ENCODE results near the gene MEGF8. TPM values are rescaled to one million over a fixed set of nuclear protein-coding genes. Genes with fewer than 3 reads are reported as not detected.
A peak's percentile ranks its signal among the peaks of the same experiment; 100 is the strongest.

The MEGF8 gene
- total RNA-seq, 2 donors from 2014 or later, result 16.8 to 20.4 TPM

- intact Hi-C loops (cut with DNase I), result no loop called here
- no peak for DNase-seq (ENCODE audit: low spot score)
Observed at GRCh38 chr19:42397263-42398166, 72.1 kb downstream of the MEGF8 start.

- no peak for DNase-seq (ENCODE audit: low spot score)
- intact Hi-C loops (cut with DNase I), result no loop called here
Observed at GRCh38 chr19:42400404-42400803, 75.0 kb downstream of the MEGF8 start.

GRCh38 chr19:42401365-42402303 is 76.2 kb downstream of the MEGF8 start:
- intact Hi-C loops (cut with DNase I), result no loop called here

GRCh38 chr19:42402376-42403116 is 77.1 kb downstream of the MEGF8 start:
- intact Hi-C loops (cut with DNase I), result no loop called here
- DNase-seq (ENCODE audit: low spot score), result no peak

More at GRCh38 chr19:42401365-42402303, 76.2 kb downstream of the MEGF8 start:
- DNase-seq (ENCODE audit: low spot score), result peak; percentile 92

GRCh38 chr19:42403586-42403985 is 78.2 kb downstream of the MEGF8 start:
- DNase-seq (ENCODE audit: low spot score), result no peak
- intact Hi-C loops (cut with DNase I), result no loop called here

GRCh38 chr19:42406111-42406510 is 80.7 kb downstream of the MEGF8 start:
- intact Hi-C loops (cut with DNase I), result no loop called here

GRCh38 chr19:42407085-42407815 is 81.8 kb downstream of the MEGF8 start:
- intact Hi-C loops (cut with DNase I), result no loop called here
- DNase-seq (ENCODE audit: low spot score), result no peak

More at GRCh38 chr19:42406111-42406510, 80.7 kb downstream of the MEGF8 start:
- DNase-seq (ENCODE audit: low spot score), result no peak

GRCh38 chr19:42407816-42408175 is 82.4 kb downstream of the MEGF8 start:
- intact Hi-C loops (cut with DNase I), result no loop called here
- no peak for DNase-seq (ENCODE audit: low spot score)

- intact Hi-C loops (cut with DNase I), result no loop called here
- no peak for DNase-seq (ENCODE audit: low spot score)
Observed at GRCh38 chr19:42409477-42409876, 84.0 kb downstream of the MEGF8 start.

GRCh38 chr19:42410371-42410770 is 84.9 kb downstream of the MEGF8 start:
- intact Hi-C loops (cut with DNase I), result no loop called here
- DNase-seq (ENCODE audit: low spot score), result no peak

- DNase-seq (ENCODE audit: low spot score), result no peak
- intact Hi-C loops (cut with DNase I), result no loop called here
Observed at GRCh38 chr19:42411581-42412178, 86.2 kb downstream of the MEGF8 start.

- DNase-seq (ENCODE audit: low spot score), result no peak
Observed at GRCh38 chr19:42412227-42412626, 86.8 kb downstream of the MEGF8 start.

GRCh38 chr19:42412661-42413076 is 87.2 kb downstream of the MEGF8 start:
- intact Hi-C loops (cut with DNase I), result no loop called here
- no peak for DNase-seq (ENCODE audit: low spot score)

More at GRCh38 chr19:42412227-42412626, 86.8 kb downstream of the MEGF8 start:
- intact Hi-C loops (cut with DNase I), result no loop called here

- peak; percentile 48 for DNase-seq (ENCODE audit: low spot score)
- intact Hi-C loops (cut with DNase I), result no loop called here
Observed at GRCh38 chr19:42419309-42419708, 93.9 kb downstream of the MEGF8 start.

- intact Hi-C loops (cut with DNase I), result no loop called here
- no peak for DNase-seq (ENCODE audit: low spot score)
Observed at GRCh38 chr19:42420055-42420544, 94.7 kb downstream of the MEGF8 start.

GRCh38 chr19:42421101-42421500 is 95.7 kb downstream of the MEGF8 start:
- intact Hi-C loops (cut with DNase I), result no loop called here
- no peak for DNase-seq (ENCODE audit: low spot score)

- no peak for DNase-seq (ENCODE audit: low spot score)
- intact Hi-C loops (cut with DNase I), result no loop called here
Observed at GRCh38 chr19:42421591-42422031, 96.2 kb downstream of the MEGF8 start.

Data from posterior vena cava (tissue), 2 donors.